ENCODE measurements around the gene CACNA1I. TPM values are rescaled to one million over a fixed set of nuclear protein-coding genes. Genes with fewer than 3 reads are reported as not detected.

The CACNA1I gene
- total RNA-seq, 3 donors from 2014 or later, result 0.05 to 0.14 (median 0.08) TPM

DNA sequence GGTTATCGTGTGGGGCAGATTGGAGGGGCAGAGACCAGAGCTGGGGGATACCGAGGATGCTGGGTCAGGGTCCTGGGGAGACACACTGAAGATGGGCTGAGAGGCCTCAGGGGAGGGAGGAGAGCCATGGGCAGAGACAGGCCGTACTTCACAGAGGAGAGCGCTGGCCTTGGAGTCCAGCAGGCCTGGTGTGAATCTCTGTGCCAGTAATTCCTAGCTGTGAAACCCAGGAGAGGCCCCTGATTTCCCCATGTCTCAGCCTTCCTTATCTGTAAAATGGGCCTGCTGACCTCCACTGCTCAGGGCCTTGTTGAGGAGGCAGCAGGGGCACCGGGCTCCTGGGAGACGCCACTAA lies 23.4 kb downstream of the CACNA1I start:
- no peak for ATAC-seq
- H3K9me3 Mint-ChIP-seq, result no peaks in the 10 kb centered on the region

DNA sequence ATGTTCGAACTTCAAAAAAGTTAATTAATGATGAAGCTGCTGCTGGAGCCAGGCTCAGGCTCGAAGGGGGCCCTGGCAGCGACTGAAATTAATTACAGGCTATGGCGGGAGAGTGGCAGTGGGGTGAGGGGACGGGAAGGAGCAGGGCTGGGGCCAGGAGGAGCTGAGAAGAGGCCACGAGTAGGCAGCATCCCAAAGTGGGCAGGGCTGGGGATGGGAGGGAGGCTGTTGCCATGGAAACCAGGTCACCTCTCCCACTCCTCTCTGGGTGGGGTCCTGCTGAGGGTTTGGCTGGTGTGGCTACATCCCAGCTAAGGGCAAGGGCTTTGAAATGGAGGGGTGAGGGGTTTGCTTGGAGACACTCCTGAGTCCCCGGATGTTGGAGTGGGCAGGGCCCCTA lies 23.9 kb downstream of the CACNA1I start:
- ATAC-seq (no peak), DNase-seq (no peak)
- Mint-ChIP-seq H3K36me3 (ENCODE audit: insufficient read depth) (no peaks in the 10 kb centered on the region), H3K4me3 (no peak overlapping the region), H3K4me1 (ENCODE audit: low read depth) (peaks cover 4% of the 10 kb centered on the region), H3K9me3 (no peaks in the 10 kb centered on the region), H3K27me3 (ENCODE audit: low read depth) (peaks cover 7% of the 10 kb centered on the region)

More for the DNA sequence above, 23.4 kb downstream of the CACNA1I start:
- no peak for DNase-seq
- Mint-ChIP-seq H3K4me1 (ENCODE audit: low read depth) (peaks cover 4% of the 10 kb centered on the region), H3K27me3 (ENCODE audit: low read depth) (peaks cover 7% of the 10 kb centered on the region), H3K4me3 (no peak overlapping the region), H3K36me3 (ENCODE audit: insufficient read depth) (no peaks in the 10 kb centered on the region)

DNA sequence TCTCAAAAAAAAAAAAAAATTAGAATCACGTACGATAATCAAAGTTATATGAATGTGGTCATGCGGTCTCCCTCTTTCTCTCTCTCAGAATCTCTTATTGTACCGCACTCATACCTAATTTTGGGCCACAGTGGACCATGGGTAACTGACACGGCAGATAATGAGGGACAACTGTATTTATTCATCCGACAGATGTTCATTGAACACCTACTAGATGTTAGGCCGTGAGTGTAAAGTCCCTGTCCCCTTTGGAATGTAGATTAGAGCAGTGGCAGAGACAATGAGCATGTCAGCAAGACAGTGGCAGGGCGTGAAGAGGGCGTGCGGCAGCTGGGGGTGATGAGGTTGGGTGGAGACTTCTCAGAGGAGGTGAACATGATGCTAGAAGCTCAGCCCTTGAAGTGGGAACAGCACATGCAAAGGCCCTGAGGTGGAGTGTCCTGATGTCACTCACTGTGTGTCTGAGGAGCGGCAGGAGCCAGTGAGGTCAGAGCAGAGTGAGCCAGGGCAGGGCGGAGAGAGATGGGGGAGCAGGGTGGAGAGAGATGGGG lies 25.1 kb downstream of the CACNA1I start:
- no peak overlapping the region for H3K4me3 Mint-ChIP-seq
- H3K27me3 Mint-ChIP-seq (ENCODE audit: low read depth), result peaks cover 7% of the 10 kb centered on the region
- DNase-seq (no peak), ATAC-seq (no peak)
- no peaks in the 10 kb centered on the region for H3K36me3 Mint-ChIP-seq (ENCODE audit: insufficient read depth)
- H3K9me3 Mint-ChIP-seq, result no peaks in the 10 kb centered on the region
- peaks cover 8% of the 10 kb centered on the region for H3K4me1 Mint-ChIP-seq (ENCODE audit: low read depth)

DNA sequence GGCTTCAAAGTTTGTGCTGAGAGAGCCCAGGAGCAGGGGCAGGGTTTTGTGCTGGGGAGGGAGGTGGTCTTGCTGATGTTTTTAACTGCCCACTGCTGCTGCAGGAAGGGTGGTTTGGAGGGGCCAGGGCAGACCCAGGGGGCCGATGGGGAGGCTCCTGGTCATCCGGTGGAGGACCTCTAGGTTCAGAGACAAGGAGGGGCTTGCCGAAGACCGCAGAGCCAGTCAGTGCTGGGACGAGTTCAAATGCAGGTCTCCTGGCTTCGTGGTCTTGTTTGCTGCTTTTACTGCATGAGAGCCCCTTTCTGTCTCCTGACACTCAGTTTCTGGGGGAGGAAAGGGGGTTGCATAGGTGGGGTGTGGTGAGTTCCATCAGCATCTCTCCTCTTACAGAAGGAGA lies 26.0 kb downstream of the CACNA1I start:
- no peaks in the 10 kb centered on the region for H3K9me3 Mint-ChIP-seq
- DNase-seq (no peak), ATAC-seq (no peak)
- H3K4me1 Mint-ChIP-seq (ENCODE audit: low read depth), result peaks cover 17% of the 10 kb centered on the region
- no peaks in the 10 kb centered on the region for H3K36me3 Mint-ChIP-seq (ENCODE audit: insufficient read depth)
- H3K4me3 Mint-ChIP-seq, result no peak overlapping the region
- H3K27me3 Mint-ChIP-seq (ENCODE audit: low read depth), result peaks cover 7% of the 10 kb centered on the region

DNA sequence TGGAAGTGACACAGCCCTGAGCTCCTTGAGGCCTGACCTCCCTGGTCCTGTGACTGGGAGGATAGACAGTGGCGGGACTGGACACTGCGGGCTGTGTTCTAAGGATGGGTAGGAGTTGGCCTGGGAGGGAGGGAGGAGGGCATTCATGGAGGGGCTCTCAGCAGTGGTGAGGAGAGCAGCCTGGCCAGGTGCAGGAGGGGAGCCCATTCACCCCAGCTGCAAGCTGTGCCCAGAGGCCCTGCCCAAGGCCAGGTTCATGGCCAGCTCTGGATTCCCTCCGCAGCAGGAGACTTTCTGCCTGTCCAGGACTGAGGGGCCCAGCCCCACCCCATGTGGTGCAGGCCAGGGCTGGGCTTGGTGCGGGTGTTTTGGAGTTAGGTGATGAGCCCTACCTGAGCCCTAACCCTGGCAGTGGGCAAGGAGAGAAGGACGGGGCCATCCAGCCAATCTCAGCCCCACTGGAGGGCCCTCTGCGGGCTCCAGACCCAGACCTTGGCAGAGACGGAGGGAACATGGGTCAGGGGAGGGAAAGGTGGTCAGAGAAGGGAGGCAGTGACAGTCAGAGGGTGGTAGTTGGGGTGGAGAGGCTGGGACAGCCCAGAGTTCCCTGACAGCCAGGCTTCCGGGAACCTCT lies 26.8 kb downstream of the CACNA1I start:
- Mint-ChIP-seq H3K4me1 (ENCODE audit: low read depth) (peaks cover 21% of the 10 kb centered on the region), H3K36me3 (ENCODE audit: insufficient read depth) (no peaks in the 10 kb centered on the region), H3K9me3 (no peaks in the 10 kb centered on the region), H3K4me3 (no peak overlapping the region), H3K27me3 (ENCODE audit: low read depth) (peaks cover 7% of the 10 kb centered on the region)
- ATAC-seq (no peak), DNase-seq (no peak)

DNA sequence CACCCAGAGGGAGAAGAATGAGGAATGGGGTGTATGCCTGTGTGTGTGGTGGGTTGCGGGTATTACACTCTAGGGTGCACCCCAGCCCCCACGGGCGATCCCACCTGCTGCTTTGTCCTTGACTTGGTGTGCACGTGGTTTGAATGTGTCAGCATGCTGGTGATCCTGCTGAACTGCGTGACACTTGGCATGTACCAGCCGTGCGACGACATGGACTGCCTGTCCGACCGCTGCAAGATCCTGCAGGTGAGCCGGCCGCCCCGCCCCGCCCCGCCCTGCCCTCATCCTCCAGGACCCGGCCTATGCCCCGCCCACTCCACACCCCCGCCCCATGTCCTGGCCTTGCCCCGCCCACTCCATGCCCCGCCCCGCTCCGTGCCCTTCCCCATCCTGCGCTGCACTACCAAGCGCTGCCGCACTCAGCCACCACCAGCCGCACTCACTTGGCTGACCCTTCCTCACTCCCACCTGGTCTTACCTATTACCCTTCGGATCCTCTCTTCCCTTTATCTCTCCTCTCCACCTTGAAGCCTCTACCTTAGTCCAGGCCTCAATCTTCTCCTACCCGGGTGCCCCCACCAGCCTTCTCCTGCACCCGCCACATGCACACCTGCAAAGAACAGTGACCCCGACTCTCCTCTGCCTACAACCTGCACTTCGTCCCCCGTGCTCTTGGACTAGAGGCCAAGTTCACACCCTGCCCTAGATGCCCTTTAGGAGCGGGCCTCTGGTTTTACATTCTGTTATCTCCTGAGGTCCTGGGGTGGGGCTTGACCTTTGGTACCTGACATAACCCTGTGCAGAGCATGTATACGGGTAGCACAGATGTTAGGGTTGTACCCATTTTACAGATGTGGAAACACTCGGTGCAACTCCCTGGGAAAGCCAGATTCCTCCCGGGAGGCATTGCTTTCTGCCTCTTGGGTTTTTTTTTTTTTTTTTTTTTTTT lies 27.7 kb downstream of the CACNA1I start:
- no peak overlapping the region for H3K4me3 Mint-ChIP-seq
- peaks cover 30% of the 10 kb centered on the region for H3K4me1 Mint-ChIP-seq (ENCODE audit: low read depth)
- ATAC-seq (peak; percentile 62 to 77), DNase-seq (peak; percentile 72)
- peaks cover 3% of the 10 kb centered on the region for H3K9me3 Mint-ChIP-seq
- H3K36me3 Mint-ChIP-seq (ENCODE audit: insufficient read depth), result no peaks in the 10 kb centered on the region
- peaks cover 7% of the 10 kb centered on the region for H3K27me3 Mint-ChIP-seq (ENCODE audit: low read depth)

DNA sequence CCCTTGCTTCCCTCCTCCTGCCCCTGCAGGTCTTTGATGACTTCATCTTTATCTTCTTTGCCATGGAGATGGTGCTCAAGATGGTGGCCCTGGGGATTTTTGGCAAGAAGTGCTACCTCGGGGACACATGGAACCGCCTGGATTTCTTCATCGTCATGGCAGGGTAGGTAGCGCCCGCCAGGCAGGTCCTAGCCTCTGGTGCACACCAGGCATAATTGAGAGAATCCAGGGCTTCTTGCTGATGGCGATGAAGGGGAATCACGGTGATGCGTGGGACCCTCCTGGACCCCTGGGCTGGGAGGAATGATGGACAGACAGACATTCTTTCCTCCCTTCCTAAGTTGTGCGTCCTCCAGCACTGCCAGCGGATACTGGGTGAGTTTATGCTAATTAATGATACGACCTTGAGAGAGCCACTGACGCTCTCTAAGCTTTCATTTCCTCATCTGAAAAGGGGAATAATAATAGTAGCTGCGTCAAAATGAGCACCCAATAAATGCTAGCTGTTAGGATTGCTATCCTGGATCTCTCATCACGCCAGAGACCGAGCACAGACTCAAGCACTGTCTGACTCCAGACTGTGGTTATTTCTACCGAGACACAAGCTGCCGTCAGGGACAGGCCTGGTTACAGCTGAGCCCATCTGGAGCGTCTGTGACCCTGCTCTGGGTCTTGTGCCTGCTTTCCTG lies 30.1 kb downstream of the CACNA1I start:
- H3K4me3 Mint-ChIP-seq, result no peak overlapping the region
- peaks cover 6% of the 10 kb centered on the region for H3K27me3 Mint-ChIP-seq (ENCODE audit: low read depth)
- DNase-seq, result no peak
- H3K4me1 Mint-ChIP-seq (ENCODE audit: low read depth), result peaks cover 30% of the 10 kb centered on the region
- peaks cover 6% of the 10 kb centered on the region for H3K9me3 Mint-ChIP-seq
- ATAC-seq, result no peak
- no peaks in the 10 kb centered on the region for H3K36me3 Mint-ChIP-seq (ENCODE audit: insufficient read depth)

DNA sequence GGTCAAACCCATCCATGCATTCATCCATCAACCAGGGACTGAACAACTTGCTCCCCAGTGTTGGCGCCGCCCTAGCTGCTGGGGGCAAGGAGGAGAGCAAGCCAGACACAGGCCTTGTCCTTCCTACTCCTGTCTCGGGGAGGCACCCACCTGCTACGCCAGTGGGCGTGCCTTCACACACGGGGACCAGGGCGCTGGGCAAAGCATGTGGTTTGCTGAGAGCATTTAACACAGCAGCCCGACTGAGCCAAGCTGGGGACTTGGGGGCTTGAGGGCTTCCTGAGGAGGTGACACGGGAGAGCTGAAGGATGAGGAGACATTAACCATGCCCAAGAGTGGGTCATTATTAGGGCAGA lies 30.6 kb downstream of the CACNA1I start:
- DNase-seq (no peak), ATAC-seq (no peak)
- no peaks in the 10 kb centered on the region for H3K36me3 Mint-ChIP-seq (ENCODE audit: insufficient read depth)
- peaks cover 30% of the 10 kb centered on the region for H3K4me1 Mint-ChIP-seq (ENCODE audit: low read depth)
- peaks cover 3% of the 10 kb centered on the region for H3K27me3 Mint-ChIP-seq (ENCODE audit: low read depth)
- H3K9me3 Mint-ChIP-seq, result peaks cover 6% of the 10 kb centered on the region
- H3K4me3 Mint-ChIP-seq, result no peak overlapping the region

DNA sequence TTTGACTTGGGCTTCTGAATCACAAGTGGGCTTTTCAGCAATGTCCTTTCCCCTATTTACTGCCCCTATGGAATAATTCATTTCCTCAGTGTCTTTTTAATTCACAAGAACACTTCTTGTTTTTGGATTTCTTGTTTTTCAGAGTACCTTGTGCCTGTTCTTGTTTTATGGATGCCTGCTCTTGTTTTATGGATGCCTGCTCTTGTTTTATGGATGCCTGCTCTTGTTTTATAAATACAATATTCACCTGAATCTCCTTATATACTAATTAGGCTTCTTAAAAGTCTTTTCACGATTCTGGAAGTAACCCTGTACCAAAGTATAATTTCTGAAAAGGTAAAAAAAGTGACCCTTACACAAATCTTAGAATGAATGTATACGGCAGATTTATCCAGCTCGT lies 32.8 kb downstream of the CACNA1I start:
- H3K36me3 Mint-ChIP-seq (ENCODE audit: insufficient read depth), result no peaks in the 10 kb centered on the region
- ATAC-seq (no peak), DNase-seq (no peak)
- H3K27me3 Mint-ChIP-seq (ENCODE audit: low read depth), result peaks cover 3% of the 10 kb centered on the region
- H3K4me3 Mint-ChIP-seq, result no peak overlapping the region
- peaks cover 6% of the 10 kb centered on the region for H3K9me3 Mint-ChIP-seq
- H3K4me1 Mint-ChIP-seq (ENCODE audit: low read depth), result peaks cover 29% of the 10 kb centered on the region

DNA sequence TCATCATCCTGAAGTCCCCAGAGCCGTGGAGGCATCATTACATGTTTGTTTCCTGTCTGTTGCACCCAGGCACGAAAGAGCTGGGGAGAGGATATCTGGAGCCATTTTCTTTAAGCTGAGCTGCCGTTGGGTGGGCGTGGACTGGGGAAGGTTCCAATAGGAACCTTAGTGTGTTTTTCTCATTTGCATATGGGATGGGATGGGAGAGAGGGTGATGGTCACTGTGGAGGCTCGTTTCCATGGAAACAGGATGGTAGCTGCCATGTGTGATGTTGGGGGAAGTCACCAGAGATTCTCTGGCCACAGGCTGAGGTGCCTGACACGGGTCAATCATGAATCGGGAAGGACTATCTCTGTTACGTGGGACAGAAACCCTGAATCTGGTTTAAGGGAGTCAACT lies 39.7 kb downstream of the CACNA1I start:
- Mint-ChIP-seq H3K27me3 (ENCODE audit: low read depth) (no peaks in the 10 kb centered on the region), H3K36me3 (ENCODE audit: insufficient read depth) (no peaks in the 10 kb centered on the region), H3K4me3 (no peak overlapping the region), H3K4me1 (ENCODE audit: low read depth) (peaks cover 16% of the 10 kb centered on the region), H3K9me3 (peaks cover 3% of the 10 kb centered on the region)
- DNase-seq (no peak), ATAC-seq (no peak)

DNA sequence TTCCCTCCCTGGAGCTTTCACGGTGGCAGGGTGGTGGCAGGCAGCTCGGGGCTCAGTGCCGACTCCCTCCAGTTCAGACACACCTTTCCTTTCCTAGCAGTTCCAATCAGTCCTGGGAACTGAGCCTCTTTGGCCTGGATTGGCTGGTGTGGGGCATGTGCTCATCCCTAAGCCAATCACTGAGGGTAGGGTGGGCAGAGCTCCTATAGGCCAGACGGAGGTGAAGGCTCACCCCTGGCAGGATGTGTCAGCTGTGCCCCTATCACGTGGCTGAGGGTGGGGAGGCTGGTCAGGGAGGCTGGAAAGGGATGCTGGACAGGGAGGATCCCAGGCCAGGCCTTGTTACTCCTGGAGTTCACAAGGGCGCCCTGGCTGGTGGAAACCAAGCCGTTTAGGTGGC lies 40.2 kb downstream of the CACNA1I start:
- H3K9me3 Mint-ChIP-seq, result peaks cover 3% of the 10 kb centered on the region
- ATAC-seq (no peak), DNase-seq (no peak)
- H3K36me3 Mint-ChIP-seq (ENCODE audit: insufficient read depth), result no peaks in the 10 kb centered on the region
- no peaks in the 10 kb centered on the region for H3K27me3 Mint-ChIP-seq (ENCODE audit: low read depth)
- H3K4me3 Mint-ChIP-seq, result no peak overlapping the region
- peaks cover 16% of the 10 kb centered on the region for H3K4me1 Mint-ChIP-seq (ENCODE audit: low read depth)

DNA sequence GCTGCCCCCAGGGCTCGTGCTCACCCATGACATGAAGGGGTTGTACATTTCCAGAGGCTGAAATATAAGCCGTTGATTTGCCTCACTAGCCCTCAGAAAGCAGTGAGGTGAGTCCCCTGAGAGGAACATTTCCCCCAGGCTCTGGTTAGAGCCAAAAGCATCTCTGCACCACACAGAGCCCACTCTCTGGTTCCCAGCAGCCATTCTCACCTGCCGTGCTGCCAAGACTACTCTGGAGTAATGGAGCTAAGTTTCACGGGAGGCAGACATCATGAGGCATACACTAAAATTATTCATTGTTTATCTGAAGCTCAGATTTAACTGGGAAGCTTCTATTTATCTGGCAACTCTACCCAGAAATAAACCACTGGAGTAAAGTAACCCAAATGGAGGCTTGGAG lies 40.8 kb downstream of the CACNA1I start:
- peaks cover 16% of the 10 kb centered on the region for H3K4me1 Mint-ChIP-seq (ENCODE audit: low read depth)
- H3K9me3 Mint-ChIP-seq, result peaks cover 3% of the 10 kb centered on the region
- H3K36me3 Mint-ChIP-seq (ENCODE audit: insufficient read depth), result no peaks in the 10 kb centered on the region
- H3K4me3 Mint-ChIP-seq, result no peak overlapping the region
- no peaks in the 10 kb centered on the region for H3K27me3 Mint-ChIP-seq (ENCODE audit: low read depth)
- DNase-seq, result no peak
- no peak for ATAC-seq

DNA sequence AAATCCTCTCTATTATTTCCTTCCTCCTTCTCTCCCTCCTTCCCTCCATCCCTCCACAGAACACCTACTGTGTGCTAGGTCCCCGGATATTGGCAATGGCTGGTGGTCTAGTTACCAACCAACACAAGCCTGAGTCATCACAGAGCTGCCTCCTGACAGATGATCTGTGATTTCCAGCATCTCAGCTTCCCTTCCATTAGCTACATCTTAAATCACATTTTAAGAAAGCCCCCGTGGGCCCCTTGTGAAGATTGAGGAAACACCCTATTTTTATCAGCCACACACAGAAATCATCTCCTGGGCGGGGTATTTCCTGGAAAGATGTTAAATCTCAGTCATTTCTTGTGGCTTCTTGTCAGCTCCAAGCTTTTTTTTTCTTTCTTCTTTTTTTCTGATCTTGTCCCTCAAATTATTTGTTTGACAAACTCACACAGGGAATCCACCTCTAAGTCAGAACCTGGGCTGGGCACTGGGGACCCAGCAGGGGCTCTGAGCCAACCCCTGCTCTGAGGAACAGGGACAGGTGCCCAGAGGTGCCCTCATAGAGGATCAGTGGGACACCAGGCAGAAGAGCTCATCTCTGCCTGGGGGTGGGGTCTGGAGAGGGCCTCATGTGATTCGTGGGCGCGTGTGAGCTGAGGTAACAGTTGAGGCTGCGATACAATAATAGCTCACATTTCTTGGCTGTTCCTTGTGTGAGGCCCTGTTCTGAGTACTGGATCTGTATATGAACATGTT lies 42.4 kb downstream of the CACNA1I start:
- peak overlapping the region; percentile 7 for H3K4me3 Mint-ChIP-seq

DNA sequence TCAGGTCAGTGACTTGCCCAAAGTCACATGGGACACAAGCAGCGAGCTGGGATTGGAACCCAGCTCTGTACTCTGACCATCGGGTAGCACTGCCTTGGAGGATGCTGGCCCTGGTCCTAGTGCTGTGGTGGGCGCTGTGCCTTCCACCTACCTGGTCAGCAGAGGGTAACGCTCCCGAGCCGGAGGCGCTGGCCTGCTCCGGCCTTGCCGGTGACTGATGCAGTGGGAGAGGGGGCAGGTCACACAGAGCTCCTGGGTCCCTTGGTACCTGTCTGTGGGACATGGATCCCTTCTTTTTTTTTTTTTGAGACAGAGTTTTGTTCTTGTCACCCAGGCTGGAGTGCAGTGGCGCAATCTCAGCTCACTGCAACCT lies 43.0 kb downstream of the CACNA1I start:
- Mint-ChIP-seq H3K36me3 (ENCODE audit: insufficient read depth) (no peaks in the 10 kb centered on the region), H3K27me3 (ENCODE audit: low read depth) (peaks cover 7% of the 10 kb centered on the region), H3K4me1 (ENCODE audit: low read depth) (peaks cover 29% of the 10 kb centered on the region), H3K4me3 (no peak overlapping the region), H3K9me3 (peaks cover 3% of the 10 kb centered on the region)
- DNase-seq, result no peak
- ATAC-seq, result no peak

More for the DNA sequence above, 42.4 kb downstream of the CACNA1I start:
- ATAC-seq (peak; percentile 46 to 51), DNase-seq (peak; percentile 44)
- Mint-ChIP-seq H3K4me1 (ENCODE audit: low read depth) (peaks cover 26% of the 10 kb centered on the region), H3K36me3 (ENCODE audit: insufficient read depth) (no peaks in the 10 kb centered on the region), H3K27me3 (ENCODE audit: low read depth) (peaks cover 3% of the 10 kb centered on the region), H3K9me3 (peaks cover 3% of the 10 kb centered on the region)
